Adrenal gland (tissue), 5 donors: ENCODE data around the gene RAD51C.

Experiments used
- CTCF ChIP-seq, 6 experiments: fragments of 450-650 bp in 4 of 6; fragments of 200-600 bp in 2 of 6; sonication (generic) in 1 of 6; IDR thresholded peaks; 1 replicate in 5 of 6; 2 replicates in 1 of 6; pipeline versions ENCODE4 v1.5.1 to v1.8.0; 2016 to 2021; ENCODE audit warnings: antibody characterized with exemption in 6 of 6, mild to moderate bottlenecking in 2 of 6, moderate library complexity in 1 of 6
- POLR2A ChIP-seq, 2 donors: fragments of 450-650 bp; IDR thresholded peaks; one replicate each; pipeline ENCODE4 v1.6.1; 2017; ENCODE audit warnings: antibody characterized with exemption in 2 of 2, mild to moderate bottlenecking in 2 of 2, moderate library complexity in 1 of 2
- donor health status: DM: no; HTN: no; CAD: no.

GRCh38 chr17:58757162-58757613, 64.8 kb downstream of the RAD51C start:
- no peak for TF ChIP-seq POLR2A (IDR thresholded peaks at IDR 0.05)
- no peak for TF ChIP-seq CTCF (IDR thresholded peaks at IDR 0.05)
